ENCODE data around the gene DVL2. TPM values are rescaled to one million over a fixed set of nuclear protein-coding genes. Genes with fewer than 3 reads are reported as not detected.

The DVL2 gene
- total and polyA plus RNA-seq, 8 donors = 9.6 to 26.9 (median 16.0) TPM

- intact Hi-C loops (cut with DNase I) = no loop called here
- no peaks in the 10 kb centered on the region for H3K36me3 ChIP-seq
- peak within 1 kb of the TSS; percentile 16 to 48 (median 32) for H3K4me3 ChIP-seq
- no peaks in the 10 kb centered on the region for H3K9me3 ChIP-seq
- WGBS, 2 donors = 0% methylated on average over 67 to 71 of the region's 71 CpGs
- no peak for TF ChIP-seq CTCF (IDR thresholded peaks at IDR 0.05)
- H3K27ac ChIP-seq = peak within 1 kb of the TSS; percentile 15 to 54 (median 32)
- ATAC-seq = peak; percentile 88 to 95 (median 92)
- H3K4me1 ChIP-seq = peaks cover 5 to 14% (median 9%) of the 10 kb centered on the region in 3 donors
- peak; percentile 90 to 98 (median 96) for DNase-seq
- peak; percentile 81 for FAIRE-seq
- no peaks in the 10 kb centered on the region for H3K27me3 ChIP-seq
Measured at GRCh38 chr17:7281074-7281952, 47.0 kb upstream of the DVL2 start, which contains the start of gene SLC2A4. Gene SLC2A4 (plus strand): TSS chr17:7281718. CDS start chr17:7281935, 217 bp downstream.

- intact Hi-C loops (cut with DNase I) = no loop called here
- peak; percentile 70 to 92 (median 86) for DNase-seq
- Histone ChIP-seq H3K36me3 (no peaks in the 10 kb centered on the region), H3K27me3 (no peaks in the 10 kb centered on the region), H3K4me1 (peaks cover 5 to 14% (median 9%) of the 10 kb centered on the region in 3 donors), H3K27ac (peak overlapping the region; percentile 15 to 54 (median 32)), H3K9me3 (no peaks in the 10 kb centered on the region), H3K4me3 (peak overlapping the region in 2 of 4 donors; percentile 35 to 48)
- TF ChIP-seq CTCF (IDR thresholded peaks at IDR 0.05) = peak; percentile 73 to 91 (median 85)
- no peak for FAIRE-seq
- WGBS, 2 donors = 0 to 1% methylated on average over 29 of the region's 29 CpGs
- ATAC-seq = peak; percentile 87 to 92 (median 89)
Measured at GRCh38 chr17:7280519-7281073, 46.3 kb upstream of the DVL2 start.

GRCh38 chr17:7279448-7279847 lies 45.1 kb upstream of the DVL2 start:
- FAIRE-seq = no peak

GRCh38 chr17:7266784-7267183 lies 32.5 kb upstream of the DVL2 start:
- ATAC-seq (no peak), FAIRE-seq (no peak), DNase-seq (no peak)
- WGBS, 2 donors = 24 to 32% methylated on average over 1 of the region's 1 CpG
- intact Hi-C loops (cut with DNase I) = loop anchor here in 1 of 3 donors (10.0 kb wide), 1 partner anchor 48 kb away; the partner anchor contains the start of gene GPS2
- no peak overlapping the region for H3K4me3 ChIP-seq
- no peaks in the 10 kb centered on the region for H3K36me3 ChIP-seq
- H3K9me3 ChIP-seq = no peaks in the 10 kb centered on the region
- H3K27me3 ChIP-seq = no peaks in the 10 kb centered on the region
- H3K4me1 ChIP-seq = no peaks in the 10 kb centered on the region
- no peak for TF ChIP-seq CTCF (IDR thresholded peaks at IDR 0.05)
- no peak overlapping the region for H3K27ac ChIP-seq

More at GRCh38 chr17:7279448-7279847, 45.1 kb upstream of the DVL2 start:
- ATAC-seq (no peak), DNase-seq (no peak)
- intact Hi-C loops (cut with DNase I) = loop anchor here in 1 of 3 donors (5.0 kb wide), 1 partner anchor 68 kb away; no protein-coding TSS in a partner anchor
- 76 to 80% methylated on average over 8 of the region's 8 CpGs for WGBS, 2 donors
- peaks cover 5 to 14% (median 9%) of the 10 kb centered on the region in 3 donors for H3K4me1 ChIP-seq
- no peak for TF ChIP-seq CTCF (IDR thresholded peaks at IDR 0.05)
- no peak overlapping the region for H3K27ac ChIP-seq
- no peaks in the 10 kb centered on the region for H3K27me3 ChIP-seq
- H3K36me3 ChIP-seq = no peaks in the 10 kb centered on the region
- H3K9me3 ChIP-seq = no peaks in the 10 kb centered on the region
- no peak overlapping the region for H3K4me3 ChIP-seq

Data from pancreas (tissue), 10 donors.